Eye (tissue), 1 donor: ENCODE data around the gene WWC1.

ENCODE experiments used
- DNase-seq: peaks from one replicate; pipeline ENCODE4 v3.0.0-alpha.2; 2015

Gene WWC1

DNA sequence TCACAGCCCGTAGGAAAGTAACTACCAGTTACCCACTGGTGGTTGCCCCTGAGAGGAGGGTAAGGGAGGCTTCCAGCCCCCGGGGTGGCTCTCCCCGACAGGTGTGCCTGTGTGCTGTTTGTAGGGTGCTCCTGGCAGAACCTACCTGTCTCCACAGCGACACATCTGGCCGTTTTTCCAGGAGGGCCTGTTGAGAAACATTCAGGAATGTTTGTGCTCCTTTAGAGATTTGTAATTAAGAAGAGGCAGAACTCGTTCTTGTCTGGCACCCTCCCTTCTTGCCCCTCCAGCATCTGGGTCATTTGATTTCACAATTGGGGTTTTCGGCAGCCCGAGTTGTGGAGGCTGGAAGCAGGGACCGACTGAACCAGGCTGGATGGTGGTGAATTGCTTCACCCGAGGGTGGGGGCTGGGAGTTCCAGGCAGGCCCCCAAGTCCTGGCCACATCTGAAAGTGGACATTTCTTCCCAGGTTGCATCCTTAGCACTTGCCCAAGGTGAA is 74.2 kb downstream of the WWC1 start:
- DNase-seq: peak; percentile 30

DNA sequence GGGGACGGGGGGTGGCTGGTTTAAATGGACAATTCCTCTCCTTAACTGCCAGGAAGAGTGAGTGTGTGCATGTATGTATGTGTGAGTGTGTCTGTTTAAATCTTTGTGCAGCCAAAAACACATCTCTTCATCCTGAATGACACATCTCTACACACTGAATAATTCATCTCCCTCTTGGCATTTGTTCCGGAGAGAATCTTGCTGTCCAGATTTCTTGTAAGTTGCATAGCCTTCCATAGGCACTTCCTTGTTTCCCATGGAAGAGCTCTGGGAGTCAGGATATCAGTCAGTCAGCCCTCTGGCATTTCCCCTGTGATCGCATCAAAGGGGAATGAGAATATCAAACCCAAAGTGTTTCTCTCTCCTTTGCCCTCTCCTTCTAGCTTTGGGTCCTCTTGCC is 74.7 kb downstream of the WWC1 start:
- DNase-seq: peak; percentile 54

DNA sequence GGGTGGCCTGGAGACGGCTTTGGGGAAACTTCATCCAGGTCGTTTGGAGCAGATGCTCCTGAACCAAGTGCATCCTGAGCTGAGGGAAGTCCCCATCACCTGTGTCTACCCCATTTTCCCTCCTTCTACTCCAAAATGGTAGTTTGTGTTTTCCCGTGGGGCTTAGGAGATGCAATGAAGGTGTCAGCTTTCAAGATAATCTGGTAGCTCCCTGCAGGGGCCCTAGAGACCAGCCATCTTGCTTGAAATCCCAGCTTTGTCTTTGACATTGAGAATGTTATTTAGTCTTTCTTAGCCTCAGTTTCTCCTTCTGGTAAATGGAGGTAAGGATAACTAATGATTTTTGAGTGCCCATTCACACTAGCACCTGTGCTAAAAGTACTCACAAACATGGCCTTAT is 77.4 kb downstream of the WWC1 start:
- no peak for DNase-seq

DNA sequence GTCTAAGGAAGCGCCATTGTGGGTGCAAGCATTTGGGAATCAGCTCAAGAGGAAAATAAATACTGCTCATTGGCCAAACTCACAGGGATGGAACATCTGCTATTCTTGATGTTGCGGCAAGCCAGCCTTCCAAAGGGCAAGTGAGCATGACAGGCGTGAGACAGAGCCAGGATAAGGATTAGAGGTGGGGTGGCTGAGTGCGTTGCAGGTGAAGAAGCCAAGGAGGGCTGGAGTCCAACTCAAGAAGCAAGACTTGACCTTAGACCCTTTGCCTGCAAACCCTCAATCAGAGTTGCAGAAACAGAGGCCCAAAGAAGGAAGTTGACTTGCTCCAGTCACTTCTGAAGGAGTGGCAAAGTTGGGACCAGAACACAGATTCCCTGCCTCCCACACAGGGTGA is 79.4 kb downstream of the WWC1 start:
- no peak for DNase-seq

DNA sequence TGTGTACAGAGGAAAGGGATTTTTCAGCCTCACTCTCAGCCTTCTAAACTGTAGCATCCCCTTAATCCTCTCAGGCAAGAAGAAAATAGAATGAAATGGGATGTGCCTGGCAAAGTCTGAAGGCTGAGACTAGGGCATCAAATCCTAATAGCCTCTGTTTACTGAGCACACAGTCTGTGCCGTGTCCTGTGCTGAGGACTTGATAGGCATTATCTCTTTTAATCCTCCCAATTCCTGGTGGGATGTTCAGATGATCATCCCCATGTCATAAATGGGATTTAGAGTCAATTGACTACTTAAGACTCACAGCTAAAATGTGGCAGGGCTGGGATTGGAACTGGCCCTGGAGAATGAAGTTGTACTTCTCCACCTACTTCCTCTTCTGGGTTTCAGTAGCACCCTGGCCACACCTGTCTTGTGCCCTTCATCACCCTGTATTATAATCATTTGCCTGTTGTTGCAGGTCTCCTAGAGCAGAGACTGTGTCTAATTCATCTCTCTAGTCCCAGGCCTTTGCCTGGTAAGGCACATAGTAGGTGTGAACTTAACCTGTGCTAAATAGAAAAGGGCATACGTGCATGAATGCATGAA is 81.0 kb downstream of the WWC1 start:
- no peak for DNase-seq

DNA sequence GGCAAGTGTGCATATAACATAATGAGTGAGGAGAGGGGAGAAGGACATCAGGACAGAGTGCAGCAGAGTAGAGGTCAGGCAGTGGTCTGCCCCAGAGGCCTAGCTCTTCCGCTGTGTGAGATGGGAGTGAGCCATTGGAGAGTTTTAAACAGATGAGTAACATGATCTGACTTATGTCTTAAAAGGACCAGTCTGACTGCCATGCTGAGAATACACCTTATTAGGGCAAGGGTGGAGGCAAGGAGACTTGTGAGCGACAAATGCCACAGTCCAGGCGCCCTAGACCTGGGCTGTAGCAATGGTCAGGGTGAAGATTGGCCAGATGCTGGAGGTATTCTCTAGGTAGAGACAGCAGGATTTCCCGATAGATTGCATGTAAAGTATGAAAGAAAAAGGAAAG is 83.1 kb downstream of the WWC1 start:
- no peak for DNase-seq

DNA sequence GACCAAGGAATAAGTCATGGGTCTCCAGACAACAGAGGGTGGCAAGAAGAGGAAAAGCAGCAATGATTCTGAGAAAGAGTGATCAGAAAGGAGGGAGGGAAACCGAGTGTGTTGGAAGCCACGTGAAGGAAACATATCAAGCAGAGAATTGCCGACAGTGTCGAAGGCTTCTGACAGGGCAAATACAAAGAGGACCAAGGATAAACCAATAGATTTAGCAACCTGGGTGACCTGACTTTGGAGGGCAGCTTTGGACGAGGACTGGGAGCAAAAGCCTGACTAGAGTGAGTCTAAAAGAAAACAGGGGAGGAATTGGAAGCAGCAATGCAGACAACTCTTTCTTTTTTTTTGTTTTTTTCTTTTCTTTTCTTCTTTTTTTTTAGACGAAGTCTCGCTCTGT is 83.8 kb downstream of the WWC1 start:
- DNase-seq: no peak

DNA sequence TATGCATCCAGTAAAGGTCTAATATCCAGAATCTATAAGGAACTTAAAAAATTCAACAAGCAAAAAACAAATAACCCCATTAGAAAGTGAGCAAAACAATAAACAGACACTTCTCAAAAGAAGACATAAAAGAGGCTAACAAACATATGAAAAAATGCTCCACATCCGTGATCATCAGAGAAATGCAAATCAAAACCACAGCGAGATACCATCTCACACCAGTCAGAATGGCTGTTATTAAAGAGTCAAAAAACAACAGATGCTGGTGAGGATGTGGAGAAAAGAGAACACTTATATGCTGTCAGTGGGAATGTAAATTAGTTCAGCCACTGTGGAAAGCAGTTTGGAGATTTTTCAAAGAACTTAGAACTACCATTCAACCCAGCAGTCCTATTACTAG is 86.1 kb downstream of the WWC1 start:
- DNase-seq: no peak

DNA sequence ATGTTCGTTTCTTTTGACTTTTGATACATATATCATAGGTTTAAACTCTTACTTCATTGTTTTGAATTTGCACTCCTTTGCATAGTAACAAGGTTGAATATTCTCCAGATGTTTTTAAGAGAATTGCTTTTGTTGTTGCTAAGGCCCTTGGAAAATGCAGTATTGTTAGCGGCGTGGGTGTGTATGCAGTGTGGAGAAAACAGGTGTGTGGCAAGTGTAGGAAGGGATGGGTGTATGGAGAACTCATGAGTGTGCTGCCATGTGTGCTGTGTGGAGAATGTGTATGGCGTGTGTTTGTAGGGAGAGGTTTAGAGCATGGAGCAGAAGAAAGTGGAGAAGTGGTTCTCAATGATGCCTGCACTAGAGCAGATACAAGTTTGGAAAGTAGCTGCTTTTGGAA is 87.3 kb downstream of the WWC1 start:
- no peak for DNase-seq

DNA sequence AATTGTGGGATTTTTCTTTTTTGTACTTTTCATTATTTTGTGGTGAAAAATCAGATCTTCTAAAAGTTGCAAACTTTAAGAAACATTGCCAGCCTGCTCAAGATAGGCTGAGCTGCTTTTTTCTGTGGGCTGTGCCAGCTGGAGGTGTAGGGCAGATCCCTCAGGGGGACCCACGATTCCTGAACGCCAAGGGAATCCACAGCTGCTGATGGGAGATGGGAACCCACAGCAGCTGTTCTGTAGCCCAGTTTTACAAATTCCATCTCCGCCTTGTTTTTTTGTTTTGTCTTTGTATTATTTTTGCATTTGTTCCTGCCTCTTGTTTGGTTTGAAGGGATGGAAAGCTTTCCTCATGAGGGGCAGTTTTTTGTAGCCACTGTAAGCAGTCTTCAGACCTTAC is 91.0 kb downstream of the WWC1 start:
- no peak for DNase-seq

DNA sequence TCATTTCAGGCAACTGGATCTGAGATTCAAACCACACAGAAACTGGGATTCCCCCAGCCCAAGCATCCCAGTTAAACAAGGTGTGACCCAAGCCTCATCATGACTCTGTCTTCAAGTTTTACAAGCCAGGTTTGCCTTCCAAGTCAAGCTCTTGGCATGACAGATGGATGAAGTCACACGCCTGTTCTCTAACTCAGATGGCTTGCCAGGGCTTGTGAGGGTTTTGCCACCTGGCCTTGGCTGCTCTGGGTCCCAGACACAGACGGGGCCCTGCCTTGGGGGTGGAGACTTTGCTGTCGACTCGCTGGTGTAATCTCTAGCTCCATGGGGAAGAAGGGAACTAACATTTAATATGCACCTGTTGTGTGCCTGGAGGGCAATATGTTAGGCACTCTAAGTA is 99.0 kb downstream of the WWC1 start:
- DNase-seq: no peak

DNA sequence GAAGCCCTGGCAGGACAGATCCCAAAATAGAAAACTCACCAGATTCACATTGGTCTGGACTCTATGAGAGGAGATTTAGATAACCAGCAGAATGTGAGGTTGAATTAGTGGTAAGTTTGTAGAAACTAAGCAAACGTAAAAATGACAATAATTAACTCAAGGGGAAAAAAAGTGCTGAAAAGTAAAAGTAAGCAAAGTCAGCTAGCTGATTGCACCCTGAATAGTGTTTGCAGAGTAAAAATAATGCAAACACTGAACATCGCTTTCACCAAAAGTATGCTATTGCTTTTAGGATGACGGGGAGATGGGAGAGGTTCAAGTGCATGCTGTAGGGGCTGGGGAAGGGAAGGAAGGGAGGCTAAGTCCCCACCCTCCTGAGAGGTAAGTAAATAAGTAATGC is 102.3 kb downstream of the WWC1 start:
- DNase-seq: no peak

DNA sequence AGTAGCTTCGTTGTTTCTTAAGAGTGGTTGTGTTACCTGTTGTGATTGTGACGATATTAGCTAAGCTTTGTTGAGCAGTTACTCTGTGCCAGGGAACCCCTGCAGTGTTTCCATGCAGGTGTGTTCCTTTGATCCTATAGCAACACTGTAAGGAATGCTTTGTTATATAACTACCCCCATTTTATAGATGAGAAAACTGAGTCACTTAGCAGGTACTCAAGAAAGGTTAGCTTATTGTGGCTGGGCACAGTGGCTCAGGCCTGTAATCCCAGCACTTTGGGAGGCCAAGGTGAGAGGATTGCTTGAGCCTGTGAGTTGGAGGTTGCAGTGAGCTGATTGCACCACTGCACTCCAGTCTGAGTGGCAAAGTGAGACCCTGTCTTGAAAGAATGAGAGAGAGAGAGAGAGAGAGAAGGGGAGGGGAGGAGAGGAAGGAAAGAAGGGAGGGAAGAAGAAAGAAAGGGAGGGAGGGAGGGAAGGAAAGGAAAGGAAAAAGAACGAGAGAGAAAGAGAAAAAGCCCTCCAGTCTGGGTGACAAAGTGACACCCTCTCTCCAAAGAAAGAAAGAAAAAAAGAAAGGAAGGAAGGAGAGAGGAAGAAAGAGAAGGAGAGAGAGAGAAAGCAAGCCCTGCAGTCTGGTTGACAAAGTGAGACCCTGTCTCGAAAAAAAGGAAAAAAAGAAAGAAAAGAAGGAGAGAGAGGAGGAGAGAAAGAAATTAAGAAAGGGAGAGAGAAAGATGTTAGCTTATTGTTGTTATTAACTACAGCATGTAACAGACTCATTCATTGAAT is 109.2 kb downstream of the WWC1 start:
- DNase-seq: no peak

DNA sequence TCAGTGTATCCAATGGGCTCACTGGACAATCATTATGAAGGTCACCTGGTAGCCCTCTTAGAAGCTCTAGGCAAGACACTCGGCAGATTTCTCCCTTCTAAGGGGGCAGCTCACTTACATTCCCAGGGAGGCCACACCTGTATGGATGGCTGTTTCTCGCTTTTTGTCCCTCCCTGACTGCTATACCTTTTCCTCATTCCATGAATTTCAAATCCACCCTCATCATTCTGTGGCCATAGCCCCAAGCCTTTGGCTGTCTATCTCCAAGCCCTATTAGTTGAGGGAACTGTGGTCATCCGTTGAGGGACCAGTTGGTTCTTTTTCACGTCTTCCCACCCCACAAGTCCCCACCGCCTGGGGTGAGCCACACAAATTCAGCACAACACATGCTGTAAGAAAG is 109.8 kb downstream of the WWC1 start:
- DNase-seq: no peak

DNA sequence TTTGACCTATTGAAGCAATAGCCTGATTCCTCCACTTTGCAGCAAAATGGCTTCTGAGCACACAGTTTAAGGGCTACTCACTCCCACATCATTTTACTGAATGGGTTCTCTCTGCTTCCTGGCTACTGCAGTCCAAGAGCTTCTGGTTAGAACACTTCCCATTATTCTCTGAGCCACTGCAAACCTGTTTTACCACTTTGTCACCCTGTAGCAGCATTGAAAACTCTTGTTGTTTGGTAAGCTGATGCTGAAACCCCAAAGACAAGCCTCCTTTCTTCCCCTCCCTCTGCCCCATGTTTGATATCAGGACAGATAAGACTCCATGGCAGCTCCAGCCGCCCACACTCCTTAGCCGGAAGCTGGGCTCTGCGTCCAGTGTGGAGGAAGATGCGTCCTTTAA is 110.4 kb downstream of the WWC1 start:
- DNase-seq: no peak

DNA sequence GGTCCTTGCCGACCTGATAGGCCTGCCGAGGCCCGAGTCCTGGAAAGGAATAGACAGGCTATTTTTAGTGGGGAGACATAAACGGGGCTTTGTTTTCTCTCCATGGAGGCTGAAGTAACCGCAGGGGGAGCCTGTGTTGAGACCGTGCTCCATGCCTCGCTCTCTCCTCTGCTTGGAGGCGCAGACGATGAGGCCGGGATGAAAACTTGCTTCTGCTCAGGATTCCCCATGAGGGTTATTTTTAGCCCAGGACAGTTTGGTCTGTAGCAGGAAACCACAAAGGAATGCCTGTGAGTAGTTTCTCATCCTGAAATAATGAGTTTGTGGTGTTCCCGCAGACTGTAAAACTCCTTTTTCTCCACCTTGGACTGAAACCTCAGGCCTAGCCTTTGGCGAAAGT is 112.9 kb downstream of the WWC1 start:
- DNase-seq: no peak

DNA sequence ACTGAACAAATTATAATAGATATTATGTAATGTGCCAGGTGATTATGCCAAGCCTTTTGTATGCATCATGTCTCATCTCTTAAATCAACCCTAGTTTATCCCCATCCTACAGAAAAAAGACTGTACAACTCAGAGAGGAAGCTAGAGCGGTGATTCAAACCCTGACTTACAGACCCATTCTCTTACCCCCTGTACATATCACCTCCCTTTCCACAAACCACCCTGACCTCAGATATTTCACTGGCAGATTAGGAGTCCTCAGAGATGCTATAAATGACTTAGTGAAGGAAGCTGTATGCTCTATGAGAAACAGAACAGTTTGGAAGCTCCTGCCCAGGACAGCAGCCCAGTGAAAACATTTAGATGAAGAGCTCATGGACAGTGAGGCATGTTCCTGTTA is 115.8 kb downstream of the WWC1 start:
- DNase-seq: no peak

DNA sequence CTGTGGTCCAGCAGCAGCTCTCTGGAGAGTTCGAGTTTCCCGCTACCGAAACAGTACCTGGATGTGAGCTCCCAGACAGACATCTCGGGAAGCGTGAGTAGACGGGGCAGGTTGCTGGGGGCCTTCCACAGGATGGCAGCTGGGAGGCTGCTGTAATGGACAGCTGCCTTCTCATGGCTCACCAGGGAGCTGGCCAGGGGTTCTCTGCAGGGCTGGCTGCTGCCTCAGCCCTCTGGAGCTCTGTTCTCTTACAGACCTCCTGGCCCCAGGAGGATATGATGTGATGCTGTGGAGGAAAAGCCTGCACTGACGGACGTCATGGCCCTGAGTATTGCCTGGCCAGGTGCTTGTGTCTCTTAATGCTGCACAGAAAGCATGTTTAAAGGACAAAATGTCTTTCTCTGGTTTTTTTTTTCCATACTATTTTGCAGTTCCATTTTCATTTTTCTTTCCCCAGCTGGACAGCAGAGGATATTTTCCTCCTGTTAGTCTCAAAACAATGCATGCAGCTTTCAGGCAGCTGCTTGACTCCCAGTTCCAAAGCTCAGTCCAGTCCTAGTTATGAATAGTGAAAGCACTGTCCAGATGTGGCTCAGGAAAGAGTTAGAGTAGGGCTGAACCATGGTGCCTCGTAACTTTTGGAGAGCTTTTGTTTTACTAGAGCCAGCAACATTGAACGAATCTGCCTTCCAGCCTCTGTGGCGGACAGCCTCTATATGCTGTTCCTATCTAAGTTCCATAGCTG is 117.3 kb downstream of the WWC1 start:
- peak; percentile 25 for DNase-seq

DNA sequence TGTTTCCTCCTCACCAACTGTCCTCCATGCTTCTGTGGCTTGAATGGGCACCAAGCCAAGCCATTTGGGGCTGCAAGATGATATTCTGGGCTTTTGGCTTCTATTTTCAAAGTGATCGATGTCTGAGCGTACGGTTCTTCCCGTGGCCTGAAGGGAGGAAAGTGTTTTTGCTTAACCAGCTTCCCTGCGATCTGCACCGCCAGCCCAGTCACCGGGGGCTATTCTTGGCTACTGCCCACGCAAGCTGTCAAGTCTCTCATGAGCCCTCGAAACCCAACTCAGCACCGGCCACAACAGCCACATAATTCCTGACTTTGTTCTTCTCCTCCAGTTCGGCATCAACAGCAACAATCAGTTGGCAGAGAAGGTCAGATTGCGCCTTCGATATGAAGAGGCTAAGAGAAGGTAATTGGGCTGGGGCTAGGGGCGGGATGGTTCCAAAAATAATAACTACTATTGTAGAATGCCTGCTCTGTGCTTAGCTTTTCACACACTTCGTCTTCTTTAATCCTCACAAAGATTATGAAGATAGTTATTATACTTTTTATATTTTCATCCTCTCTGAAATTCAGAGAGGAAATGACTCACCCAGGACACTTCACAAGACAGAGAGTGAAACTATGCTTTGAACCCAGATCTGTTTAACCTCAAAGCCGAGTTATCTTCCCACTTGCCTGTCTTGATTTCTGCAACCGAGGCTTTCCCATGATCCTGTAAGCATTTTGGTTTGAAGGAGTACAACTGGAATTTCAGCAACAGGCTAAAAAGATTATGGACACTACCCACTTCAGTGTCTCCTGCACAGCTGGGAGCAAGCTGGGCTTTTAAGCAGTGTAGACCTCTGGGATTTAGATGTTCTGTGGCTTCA is 118.4 kb downstream of the WWC1 start:
- no peak for DNase-seq

DNA sequence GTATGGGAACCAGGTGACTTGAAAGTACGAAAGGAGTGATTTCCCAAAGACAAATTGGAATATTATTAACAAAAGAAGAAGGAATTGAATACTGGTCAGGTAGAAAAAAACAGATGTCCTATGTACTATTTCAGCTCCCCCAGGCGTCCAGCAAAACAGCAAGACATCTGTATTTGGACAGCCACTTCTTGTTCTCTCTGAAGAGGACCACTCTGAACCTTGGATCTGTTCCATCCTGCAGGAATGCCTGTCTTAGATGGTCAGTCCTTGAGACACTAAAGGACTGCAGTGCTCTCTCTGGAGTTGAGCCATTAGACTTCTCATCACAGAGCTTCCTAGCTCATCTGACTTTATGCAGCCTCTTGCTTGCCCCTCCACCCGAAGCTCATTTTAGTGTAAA is 120.4 kb downstream of the WWC1 start:
- no peak for DNase-seq

DNA sequence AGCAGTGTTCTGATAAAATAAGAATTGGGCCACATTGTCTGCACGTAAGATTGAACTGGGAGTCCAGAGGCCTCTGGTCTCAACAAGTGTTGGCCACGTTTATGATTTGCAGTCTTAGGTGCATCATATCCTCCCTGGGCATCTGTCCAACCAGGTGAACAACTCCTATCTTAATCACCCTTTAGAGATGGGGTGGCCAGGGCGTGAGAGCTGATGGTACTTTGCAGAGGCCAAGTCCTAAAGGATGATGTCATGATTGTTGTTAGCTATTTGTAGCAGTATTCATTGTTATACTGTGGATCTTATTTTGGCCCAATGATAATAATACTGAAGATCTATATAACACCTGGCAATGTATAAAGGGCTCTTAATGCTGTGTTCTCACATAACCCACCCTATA is 121.6 kb downstream of the WWC1 start:
- no peak for DNase-seq

DNA sequence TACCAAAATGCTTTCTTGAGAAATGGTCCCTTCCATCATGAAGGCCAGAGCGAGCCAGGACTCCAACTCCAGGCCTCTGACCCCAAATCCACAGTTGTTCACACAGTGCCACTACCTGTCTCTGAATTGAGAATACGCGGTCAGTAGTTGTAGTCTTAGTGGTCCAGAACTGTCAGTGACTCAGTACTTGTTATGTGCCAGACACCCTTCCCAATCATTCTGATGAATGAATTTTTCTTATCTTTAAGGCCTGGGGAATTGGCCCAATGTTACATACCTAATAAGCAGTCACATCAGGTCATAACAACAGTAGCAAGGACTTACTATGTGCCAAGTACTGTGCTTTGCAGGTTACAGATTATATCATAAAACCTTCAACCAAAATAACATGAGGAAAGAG is 122.2 kb downstream of the WWC1 start:
- no peak for DNase-seq

DNA sequence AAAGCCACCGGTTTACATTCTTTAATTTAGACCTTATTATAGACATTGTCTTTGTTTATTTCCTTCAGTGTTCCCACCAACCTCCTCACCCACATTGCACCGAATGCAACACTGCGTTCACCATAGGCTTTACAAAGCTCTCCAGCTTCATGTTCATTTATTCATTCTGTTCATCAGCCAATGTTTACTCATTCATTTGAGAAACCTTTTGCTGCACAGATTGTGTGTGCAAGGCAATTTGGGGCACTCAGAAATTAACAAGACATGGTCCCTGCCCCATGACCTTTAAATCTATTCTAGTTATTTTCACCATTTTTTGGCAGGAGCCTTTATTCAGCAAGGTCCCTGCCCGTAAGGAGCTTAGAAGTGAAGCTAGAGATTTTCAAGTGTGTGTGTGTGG is 124.0 kb downstream of the WWC1 start:
- DNase-seq: no peak
